ENCODE results near the gene PLCL1. TPM values are rescaled to one million over a fixed set of nuclear protein-coding genes. Genes with fewer than 3 reads are reported as not detected.

The PLCL1 gene
- total and polyA plus RNA-seq, 12 donors, result 17.3 to 131 (median 102) TPM

GRCh38 chr2:198102856-198103255 lies 298.5 kb downstream of the PLCL1 start:
- no peak overlapping the region for H3K4me3 ChIP-seq
- H3K9me3 ChIP-seq, result peaks cover 0 to 3% (median 0%) of the 10 kb centered on the region in 11 donors
- whole genome bisulfite sequencing, 2 donors, result 26 to 27% methylated on average over 2 of the region's 2 CpGs
- H3K27ac ChIP-seq, result peak overlapping the region in 6 of 10 donors; percentile 4 to 64 (median 42)
- ATAC-seq (peak in 5 of 8 donors; percentile 13 to 53 (median 25)), DNase-seq (no peak)
- H3K4me1 ChIP-seq, result peaks cover 0 to 73% (median 35%) of the 10 kb centered on the region in 9 donors
- peaks cover 0 to 25% (median 0%) of the 10 kb centered on the region in 9 donors for H3K36me3 ChIP-seq
- no peaks in the 10 kb centered on the region for H3K27me3 ChIP-seq
- no peak for TF ChIP-seq CTCF (IDR thresholded peaks at IDR 0.05)
- intact Hi-C loops (cut with DNase I), result no loop called here

GRCh38 chr2:198106621-198107385 lies 302.4 kb downstream of the PLCL1 start:
- Histone ChIP-seq H3K4me1 (peaks cover 0 to 57% (median 21%) of the 10 kb centered on the region in 9 donors), H3K27me3 (no peaks in the 10 kb centered on the region), H3K27ac (peak overlapping the region in 2 of 10 donors; percentile 18 to 59), H3K36me3 (peaks cover 0 to 24% (median 0%) of the 10 kb centered on the region in 9 donors), H3K9me3 (peaks cover 0 to 3% (median 0%) of the 10 kb centered on the region in 11 donors), H3K4me3 (no peak overlapping the region)
- 85 to 89% methylated on average over 5 of the region's 5 CpGs for WGBS, 2 donors
- DNase-seq (no peak), ATAC-seq (peak in 5 of 8 donors; percentile 15 to 52 (median 36))
- intact Hi-C loops (cut with DNase I), result no loop called here
- no peak for TF ChIP-seq CTCF (IDR thresholded peaks at IDR 0.05)

GRCh38 chr2:198113316-198113715 lies 308.9 kb downstream of the PLCL1 start:
- ATAC-seq (peak; percentile 63 to 90 (median 82)), DNase-seq (peak in 1 of 2 donors; percentile 12)
- H3K9me3 ChIP-seq, result no peaks in the 10 kb centered on the region
- no peaks in the 10 kb centered on the region for H3K27me3 ChIP-seq
- H3K4me3 ChIP-seq, result no peak overlapping the region
- intact Hi-C loops (cut with DNase I), result loop anchor here in 3 of 10 donors (5.0 to 10.0 kb wide), 3 partner anchors 46 to 139 kb away; no protein-coding TSS in a partner anchor
- H3K36me3 ChIP-seq, result no peaks in the 10 kb centered on the region
- no peak for TF ChIP-seq CTCF (IDR thresholded peaks at IDR 0.05)
- WGBS, 2 donors, result 33 to 42% methylated on average over 2 of the region's 2 CpGs
- H3K4me1 ChIP-seq, result peaks cover 5 to 72% (median 38%) of the 10 kb centered on the region in 9 donors
- H3K27ac ChIP-seq, result peak overlapping the region in 8 of 10 donors; percentile 23 to 72 (median 52)

GRCh38 chr2:198114064-198114463 lies 309.7 kb downstream of the PLCL1 start:
- intact Hi-C loops (cut with DNase I), result loop anchor here in 3 of 10 donors (5.0 to 10.0 kb wide), 3 partner anchors 47 to 139 kb away; no protein-coding TSS in a partner anchor
- Histone ChIP-seq H3K4me3 (no peak overlapping the region), H3K4me1 (peaks cover 5 to 76% (median 38%) of the 10 kb centered on the region in 9 donors), H3K27ac (peak overlapping the region in 7 of 10 donors; percentile 38 to 72 (median 50)), H3K27me3 (no peaks in the 10 kb centered on the region), H3K36me3 (no peaks in the 10 kb centered on the region), H3K9me3 (no peaks in the 10 kb centered on the region)
- WGBS, 2 donors, result 21 to 32% methylated on average over 1 of the region's 1 CpG
- TF ChIP-seq CTCF (IDR thresholded peaks at IDR 0.05), result no peak
- ATAC-seq (peak in 7 of 8 donors; percentile 30 to 94 (median 78)), DNase-seq (peak in 1 of 2 donors; percentile 9)
